Subcutaneous adipose tissue (tissue), 4 donors: ENCODE data around the gene CTSE. TPM values are rescaled to one million over a fixed set of nuclear protein-coding genes. Genes with fewer than 3 reads are reported as not detected.

Experiments used
- CTCF ChIP-seq: fragments of 450-650 bp; IDR thresholded peaks from one replicate; pipeline ENCODE4 v1.5.1; 2016; ENCODE audit warnings: low read depth, mild to moderate bottlenecking, control low read depth, antibody characterized with exemption, moderate library complexity
- total RNA-seq, 4 donors: library from RNA; depleted of rRNA; stranded (reverse); fragments of >200 nt; gene quantifications; one replicate each; pipeline ENCODE4 v1.1.0, GENCODE V29; 2016

The CTSE gene
- total RNA-seq, 4 donors from 2014 or later = not detected

- TF ChIP-seq CTCF = no peak
Measured at GRCh38 chr1:206021626-206022365, 1.9 kb downstream of the CTSE start.

- TF ChIP-seq CTCF = no peak
Measured at GRCh38 chr1:206021008-206021625, 2.6 kb downstream of the CTSE start.

GRCh38 chr1:206020393-206021007 lies 3.2 kb downstream of the CTSE start:
- TF ChIP-seq CTCF = no peak

- TF ChIP-seq CTCF = no peak
Measured at GRCh38 chr1:206015071-206015470, 8.6 kb downstream of the CTSE start.

GRCh38 chr1:206014601-206015000 lies 9.1 kb downstream of the CTSE start:
- no peak for TF ChIP-seq CTCF

GRCh38 chr1:206013026-206013795 lies 10.5 kb downstream of the CTSE start:
- TF ChIP-seq CTCF = no peak
